ENCODE measurements around the gene LMX1A.

The LMX1A gene

GRCh38 chr1:165316153-165316772 lies 40.3 kb downstream of the LMX1A start:
- DNase-seq, result no peak

GRCh38 chr1:165315481-165315880 lies 41.0 kb downstream of the LMX1A start:
- DNase-seq, result no peak

GRCh38 chr1:165313903-165314302 lies 42.6 kb downstream of the LMX1A start:
- no peak for DNase-seq

GRCh38 chr1:165312591-165312990 lies 43.9 kb downstream of the LMX1A start:
- no peak for DNase-seq

- DNase-seq, result no peak
These were observed 49.7 kb downstream of the LMX1A start for GRCh38 chr1:165306543-165307434.

- no peak for DNase-seq
These were observed 53.1 kb downstream of the LMX1A start for GRCh38 chr1:165303386-165303785.

- DNase-seq, result no peak
These were observed 56.1 kb downstream of the LMX1A start for GRCh38 chr1:165300400-165300903.

- no peak for DNase-seq
These were observed 58.2 kb downstream of the LMX1A start for GRCh38 chr1:165298203-165298820.

GRCh38 chr1:165296205-165296604 lies 60.3 kb downstream of the LMX1A start:
- DNase-seq, result no peak

- DNase-seq, result no peak
These were observed 66.4 kb downstream of the LMX1A start for GRCh38 chr1:165290148-165290547.

- DNase-seq, result no peak
These were observed 67.0 kb downstream of the LMX1A start for GRCh38 chr1:165289556-165289955.

- no peak for DNase-seq
These were observed 68.0 kb downstream of the LMX1A start for GRCh38 chr1:165288350-165289120.

GRCh38 chr1:165287781-165288180 lies 68.7 kb downstream of the LMX1A start:
- DNase-seq, result no peak

- DNase-seq, result no peak
These were observed 69.2 kb downstream of the LMX1A start for GRCh38 chr1:165287329-165287728.

- no peak for DNase-seq
These were observed 72.1 kb downstream of the LMX1A start for GRCh38 chr1:165284454-165284853.

- DNase-seq, result no peak
These were observed 75.2 kb downstream of the LMX1A start for GRCh38 chr1:165281207-165281901.

- DNase-seq, result no peak
These were observed 76.6 kb downstream of the LMX1A start for GRCh38 chr1:165279882-165280281.

- no peak for DNase-seq
These were observed 80.2 kb downstream of the LMX1A start for GRCh38 chr1:165276314-165276713.

- DNase-seq, result no peak
These were observed 91.2 kb downstream of the LMX1A start for GRCh38 chr1:165265196-165265838.

GRCh38 chr1:165259706-165260428 lies 96.6 kb downstream of the LMX1A start:
- no peak for DNase-seq

- DNase-seq, result no peak
These were observed 97.3 kb downstream of the LMX1A start for GRCh38 chr1:165259236-165259635.

Data from CD4-positive, alpha-beta T cell treated with Interleukin-12 subunit alpha and Interleukin-12 subunit beta, for 1 hour (primary cell).